Fibroblast of skin of right quadriceps (primary cell): ENCODE data around the gene SEC14L5.
"Not testable (repeated sequence)": the region's sequence is repeated elsewhere in the genome, so short reads cannot be mapped to it uniquely, and the experiment has no call there.

Experiments
- DNase-seq: peaks from one replicate; pipeline ENCODE4 v3.0.0-alpha.2; 2013

The SEC14L5 gene

DNA sequence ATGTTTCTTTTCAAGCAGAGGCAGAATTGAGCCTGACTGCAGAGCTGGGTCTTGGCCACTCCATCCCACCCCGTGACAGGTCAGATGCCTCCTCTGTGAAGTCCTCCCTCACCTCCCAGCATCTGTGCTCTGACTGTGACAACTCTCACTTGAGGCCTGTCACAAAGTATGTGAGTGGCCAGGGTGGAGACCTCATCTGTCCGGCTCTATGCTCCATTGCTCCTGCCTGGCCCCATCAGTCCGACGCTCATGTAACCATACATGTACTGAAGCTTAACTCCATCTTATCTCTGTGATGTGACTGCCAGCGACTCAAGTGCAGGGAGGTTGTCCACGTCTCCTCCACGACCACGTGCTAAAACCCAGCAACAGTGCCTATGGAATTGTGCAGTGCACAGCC, 24.7 kb upstream of the SEC14L5 start:
- no peak for DNase-seq

DNA sequence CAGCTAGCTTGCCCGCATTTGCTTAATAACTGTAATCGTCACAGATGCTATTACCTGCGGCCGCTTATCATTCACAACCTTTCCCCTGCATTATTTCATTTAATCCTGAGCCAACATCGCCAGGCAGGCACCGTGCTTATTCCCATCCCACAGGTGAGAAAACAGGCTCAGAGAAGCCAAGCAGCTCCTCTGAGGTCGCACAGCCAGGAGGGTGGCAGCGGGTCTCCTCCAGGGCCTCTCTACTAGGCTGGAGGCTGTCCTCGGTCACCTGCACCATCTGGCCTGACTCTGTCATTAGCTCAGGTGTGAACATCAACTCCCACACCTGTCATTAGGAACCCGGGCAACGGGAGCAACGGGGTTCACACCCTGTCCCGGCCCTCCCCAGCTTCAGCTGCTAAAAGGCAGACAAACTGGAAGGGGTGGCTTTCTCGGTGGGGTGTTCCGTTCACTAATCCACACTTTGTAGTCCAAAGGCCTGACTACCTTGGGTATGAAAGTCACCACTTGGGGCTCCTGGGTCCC, 24.2 kb upstream of the SEC14L5 start:
- DNase-seq, result no peak

DNA sequence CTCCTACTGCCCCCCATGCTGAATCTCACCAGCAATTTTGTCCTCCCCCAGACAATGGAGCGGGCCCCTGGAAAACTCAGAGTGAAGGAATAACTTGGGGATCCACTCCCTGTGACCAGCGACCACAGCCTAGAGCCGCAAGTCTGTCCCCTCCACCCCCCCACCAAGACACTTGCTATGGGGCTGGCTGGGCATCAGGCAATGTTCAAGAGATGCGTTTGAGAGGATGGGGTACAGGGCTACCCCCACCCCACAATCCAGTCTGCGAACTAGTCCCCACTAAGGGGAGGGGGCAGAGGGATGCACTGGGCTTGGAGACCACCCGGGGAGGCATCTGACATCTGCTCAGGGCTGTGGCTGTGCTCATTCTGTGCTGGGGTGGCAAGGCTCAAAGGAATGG, 23.5 kb upstream of the SEC14L5 start:
- DNase-seq, result no peak

DNA sequence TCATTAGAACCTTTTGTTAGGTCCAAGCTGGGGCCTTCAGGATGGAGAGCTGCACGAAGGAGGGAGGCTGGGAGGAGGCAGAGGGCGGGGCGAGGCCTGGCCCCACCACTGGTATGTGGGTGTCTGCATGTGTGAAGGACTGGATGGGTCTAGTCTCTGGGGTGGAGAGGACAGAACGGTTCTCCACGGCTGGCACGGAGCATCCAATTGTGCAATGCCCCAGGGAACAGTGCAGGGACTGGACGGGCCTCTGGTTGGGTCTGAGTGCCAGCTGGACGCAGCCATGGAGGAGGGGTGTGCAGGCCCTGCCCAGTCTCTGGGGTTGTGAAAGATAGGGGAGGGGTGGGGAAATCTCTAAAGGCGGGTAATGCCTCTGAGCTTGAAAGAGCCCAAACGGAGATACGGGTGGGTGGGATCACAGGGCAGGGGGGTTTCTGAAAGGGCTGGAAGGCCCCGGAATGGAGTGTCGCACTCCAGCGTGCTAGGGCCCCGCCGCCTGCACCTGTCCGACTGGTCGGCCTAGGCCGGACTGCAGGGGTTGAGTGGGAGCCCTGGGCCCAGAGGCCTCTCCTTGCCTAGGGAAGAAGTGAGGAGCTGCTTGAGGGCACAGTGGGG, 22.8 kb upstream of the SEC14L5 start:
- DNase-seq, result no peak

DNA sequence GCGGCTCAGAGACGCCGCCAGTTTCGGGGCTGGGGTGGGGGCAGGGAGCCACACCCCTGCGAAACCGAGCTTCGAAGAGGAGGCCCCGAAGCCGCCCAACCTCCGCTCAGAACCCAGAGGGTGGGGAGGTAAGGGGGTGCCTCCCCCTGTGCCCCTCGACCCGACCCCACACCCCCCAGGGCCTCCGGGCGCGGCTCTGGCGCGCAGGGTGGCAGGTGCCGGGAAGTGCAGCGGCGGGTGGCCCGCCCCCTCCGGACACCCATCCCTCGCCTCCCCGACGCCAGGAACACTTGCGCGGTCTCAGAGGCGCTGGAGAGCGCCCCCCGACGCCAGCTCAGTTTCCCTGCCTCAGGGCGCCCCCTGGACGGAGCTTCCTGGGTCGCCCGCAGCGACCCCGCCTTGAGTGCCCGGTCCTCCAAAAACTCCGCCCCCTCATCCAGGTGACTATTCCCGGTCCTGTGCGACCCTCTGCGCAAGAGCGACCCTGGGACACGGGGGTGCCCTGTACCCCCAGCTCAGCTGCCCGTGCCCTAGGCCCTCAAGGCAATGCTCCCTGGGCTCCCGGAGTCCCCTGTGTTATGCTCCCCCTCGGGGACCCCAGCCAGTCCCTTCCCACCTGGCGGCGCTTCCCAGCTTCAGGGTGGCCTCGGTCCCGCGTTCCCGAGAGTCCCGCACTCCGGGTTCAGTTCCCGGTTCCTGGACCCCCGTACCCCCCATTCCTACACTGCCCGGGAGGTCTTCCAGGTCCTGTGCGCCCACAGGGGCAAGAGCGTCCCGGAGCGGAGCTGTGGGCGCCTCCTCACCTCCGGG, 21.7 kb upstream of the SEC14L5 start:
- DNase-seq, result no peak

DNA sequence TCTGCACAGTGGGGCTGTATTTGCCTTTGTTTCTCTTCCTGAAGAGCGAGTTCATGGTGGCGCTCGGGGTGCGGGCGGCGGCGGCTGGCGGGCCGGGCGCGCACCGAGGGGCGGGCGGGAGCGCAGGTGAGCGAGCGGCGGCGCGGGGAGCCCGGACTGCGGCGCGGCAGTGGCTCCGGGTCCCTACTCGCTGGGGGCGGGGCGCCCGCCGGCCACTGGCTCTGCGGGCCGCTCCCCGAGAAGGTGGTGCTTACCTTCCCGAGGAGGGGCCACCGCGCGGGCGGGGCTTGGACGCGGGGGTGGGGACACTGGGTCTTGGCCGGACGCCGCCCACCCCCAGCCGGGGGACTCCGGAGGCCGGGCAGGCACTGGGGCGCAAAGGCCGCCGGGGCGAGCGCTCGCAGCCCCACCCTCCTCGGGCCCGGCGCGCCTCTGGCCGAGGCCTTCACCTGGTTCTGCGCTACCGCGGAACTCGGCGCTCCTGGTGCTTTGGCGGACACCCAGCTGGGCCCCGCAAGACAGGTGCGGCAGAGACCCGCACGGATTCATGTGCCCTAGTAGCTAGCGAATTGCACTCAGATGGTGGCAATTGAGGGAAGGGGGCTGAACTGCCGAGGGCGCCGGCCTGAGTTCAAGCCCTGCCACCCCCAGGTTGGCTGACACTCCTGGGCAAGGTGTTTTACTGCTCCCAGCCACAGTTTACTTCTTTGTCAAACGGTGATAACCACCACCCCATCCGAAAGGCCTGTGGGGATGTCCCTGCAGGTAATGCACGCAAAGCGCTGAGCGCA, 20.9 kb upstream of the SEC14L5 start, which contains the start of gene PPL:
Gene PPL (minus strand): TSS at position 158 of the 791 bp plus-strand sequence. CDS start 103 bp downstream, at position 55.
- DNase-seq, result no peak

DNA sequence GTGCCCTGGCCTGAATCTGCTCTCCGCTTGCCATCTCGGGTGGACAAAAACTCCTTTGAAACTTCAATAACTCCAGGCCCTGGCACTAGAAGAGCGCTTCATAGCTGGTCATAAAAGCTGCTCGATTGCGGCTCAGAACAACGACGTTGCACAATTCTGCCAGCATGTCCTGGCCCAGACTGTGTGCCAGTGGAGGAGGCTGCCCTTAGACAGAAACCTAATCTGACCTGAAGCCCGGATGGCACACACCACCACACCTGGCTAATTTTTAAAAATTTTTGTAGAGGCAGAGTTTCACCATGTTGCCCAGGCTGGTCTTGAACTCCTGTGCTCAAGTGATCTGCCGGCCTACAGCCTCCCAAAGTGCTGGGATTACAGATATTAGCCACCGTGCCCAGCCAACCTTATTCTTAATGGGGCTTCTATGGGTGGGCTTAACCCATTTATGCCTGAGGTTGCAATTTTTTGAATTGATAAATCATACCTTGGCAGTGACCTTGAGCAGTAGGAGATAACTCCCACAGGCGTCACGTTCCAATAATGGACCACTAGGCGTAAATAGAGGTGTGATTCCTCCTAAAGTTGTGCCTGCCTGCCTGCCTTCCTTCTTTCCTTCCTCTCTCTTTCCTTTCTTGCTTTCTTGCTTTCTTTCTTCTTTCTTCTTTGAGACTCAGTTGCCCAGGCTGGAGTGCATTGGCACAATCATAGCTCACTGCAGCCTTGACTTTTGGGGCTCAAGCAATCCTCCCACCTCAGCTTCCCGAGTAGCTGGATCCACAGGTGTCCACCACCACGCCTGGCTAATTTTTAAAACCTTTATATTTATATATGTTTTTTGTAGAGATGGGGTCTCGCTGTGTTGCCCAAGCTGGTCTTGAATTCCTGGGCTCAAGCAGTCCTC, 20.1 kb upstream of the SEC14L5 start:
- no peak for DNase-seq

DNA sequence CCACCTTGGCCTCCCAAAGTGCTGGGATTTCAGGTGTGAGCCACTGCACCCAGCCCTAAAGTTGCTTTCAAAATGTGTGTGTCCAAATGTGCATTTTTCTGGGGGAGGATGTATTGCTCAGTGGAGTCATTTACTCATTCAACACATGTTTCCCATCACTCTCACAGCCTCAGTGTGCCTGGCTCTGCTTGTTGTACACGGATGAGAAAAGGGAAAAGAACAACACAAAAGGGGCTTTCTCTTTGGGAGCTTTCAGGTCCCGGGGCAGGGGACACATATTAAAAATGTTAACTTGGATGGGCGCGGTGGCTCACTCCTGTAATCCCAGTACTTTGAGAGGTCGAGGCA, 19.5 kb upstream of the SEC14L5 start:
- DNase-seq, result peak; percentile 29

DNA sequence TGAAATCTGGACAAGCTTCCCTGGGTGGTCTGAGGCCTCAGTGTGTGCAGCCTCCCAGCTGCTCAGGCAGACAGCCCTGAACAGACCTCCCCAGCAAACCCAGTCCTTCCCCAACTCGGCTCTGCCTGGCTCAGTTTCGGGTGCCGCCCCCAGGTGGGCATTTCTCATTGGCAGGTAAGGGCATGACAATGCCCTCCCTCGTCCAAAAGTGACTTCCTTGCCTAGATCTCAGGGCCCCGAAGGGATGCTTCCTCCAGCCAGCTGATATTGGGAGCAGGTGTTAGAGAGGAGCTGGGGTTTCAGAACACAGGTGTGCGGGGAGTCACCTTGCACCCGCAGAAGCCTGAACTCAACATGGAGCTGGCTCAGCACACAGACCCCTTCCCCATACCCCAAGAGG, 17.4 kb upstream of the SEC14L5 start:
- DNase-seq, result no peak

DNA sequence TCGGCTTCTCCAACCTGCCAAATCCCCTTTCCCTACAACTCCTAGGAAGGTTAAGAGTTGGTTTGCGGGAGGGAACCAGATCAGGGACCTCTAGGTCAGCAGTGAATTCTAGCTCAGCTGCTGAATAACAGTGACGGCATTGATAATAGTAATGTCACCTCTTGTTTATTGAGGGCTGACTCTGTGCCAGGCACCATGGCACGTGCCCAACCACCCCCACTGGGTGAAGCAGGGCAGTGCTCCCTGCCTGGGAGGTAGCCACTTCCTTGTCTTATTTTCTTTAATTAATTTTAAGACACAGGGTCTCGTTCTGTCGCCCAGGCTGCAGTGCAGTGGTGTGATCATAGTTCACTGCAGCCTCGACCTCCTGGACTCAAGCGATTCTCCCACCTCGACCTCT, 15.6 kb upstream of the SEC14L5 start:
- no peak for DNase-seq

DNA sequence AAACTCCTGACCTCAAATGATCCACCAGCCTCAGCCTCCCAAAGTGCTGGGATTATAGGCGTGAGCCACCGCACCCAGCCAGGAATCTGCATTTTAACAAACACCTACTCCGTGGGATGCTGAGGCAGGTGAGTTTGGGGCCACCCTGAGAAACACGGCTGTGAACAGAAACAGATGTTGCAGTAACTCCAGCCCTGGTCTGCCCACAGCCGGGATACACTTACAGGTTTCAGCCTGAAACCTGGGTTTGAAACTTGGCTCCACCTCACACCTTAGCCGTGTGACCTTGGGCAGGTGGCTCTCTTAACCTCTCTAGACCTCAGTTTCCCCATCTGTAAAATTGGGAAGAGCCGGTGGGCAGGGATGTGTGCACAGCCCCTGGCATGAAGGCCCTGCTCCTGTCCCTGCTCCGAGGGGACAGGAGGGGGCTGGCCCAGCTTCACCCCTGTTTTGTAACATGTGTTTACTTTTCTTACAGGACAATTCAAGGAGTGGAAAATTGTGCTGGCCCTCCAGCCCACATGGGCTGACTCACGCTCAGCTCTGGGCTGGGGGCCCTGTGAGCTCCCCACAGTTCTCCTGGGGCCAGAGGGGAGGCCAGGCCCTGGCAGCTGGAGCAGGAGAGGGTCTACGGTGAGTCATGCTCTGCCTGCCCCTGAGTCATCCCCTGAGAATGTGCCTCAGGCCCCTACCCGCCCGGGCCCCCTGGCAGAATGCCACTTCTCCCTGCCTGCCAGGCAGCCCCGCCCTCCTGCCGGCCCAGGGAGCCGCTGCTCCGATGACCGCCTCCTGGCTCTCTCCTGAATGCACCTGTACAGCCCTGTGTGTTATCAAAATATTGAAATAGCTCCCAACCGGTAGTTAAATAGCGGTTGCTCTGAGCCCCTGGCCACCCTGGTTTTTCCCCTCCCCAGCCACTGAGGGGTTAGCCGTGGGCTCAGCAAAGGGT, 13.5 kb upstream of the SEC14L5 start:
- DNase-seq, result peak; percentile 97

DNA sequence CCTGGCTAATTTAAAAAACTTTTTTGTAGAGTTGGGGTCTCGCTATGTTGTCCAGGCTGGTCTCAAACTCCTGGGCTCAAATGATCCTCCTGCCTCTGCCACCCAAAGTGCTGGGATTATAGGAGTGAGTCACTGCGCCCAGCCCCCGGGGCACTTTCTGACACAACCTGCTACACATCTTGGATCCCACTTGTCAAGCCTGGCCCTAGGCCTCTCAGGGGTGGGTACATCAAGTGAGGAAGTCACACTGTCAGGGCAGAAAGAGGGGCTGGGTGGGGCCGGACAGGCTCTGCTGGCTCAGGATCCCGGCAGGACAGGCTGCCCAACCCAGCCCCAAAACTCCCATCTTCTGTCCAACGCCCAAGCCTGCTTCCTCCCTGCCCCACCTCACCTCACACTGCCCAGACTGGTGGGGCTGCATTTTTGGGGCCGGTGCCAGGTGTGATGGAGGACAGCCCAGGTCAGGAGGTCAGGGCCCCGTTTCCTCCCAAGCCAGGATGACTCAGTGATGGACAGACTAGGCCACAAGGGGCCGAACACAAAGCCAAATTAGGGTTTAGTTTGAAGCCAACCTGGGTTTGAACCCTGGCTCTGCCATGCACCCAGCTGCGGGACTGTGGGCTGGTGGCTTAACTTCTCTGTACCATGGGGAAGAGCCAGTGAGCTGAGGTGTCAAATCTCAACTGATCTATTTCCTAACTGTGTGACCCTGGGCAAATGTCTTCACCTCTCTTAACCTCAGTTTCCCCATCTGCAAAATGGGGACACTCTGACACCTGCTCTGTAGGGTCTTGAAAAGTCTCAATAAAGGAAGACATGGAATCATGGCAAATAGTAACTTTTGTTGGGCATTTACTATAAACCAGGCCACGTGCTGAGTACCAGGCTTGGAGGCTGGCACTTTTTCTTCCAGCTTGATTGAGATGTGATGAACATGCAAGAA, 12.3 kb upstream of the SEC14L5 start:
- DNase-seq, result no peak

DNA sequence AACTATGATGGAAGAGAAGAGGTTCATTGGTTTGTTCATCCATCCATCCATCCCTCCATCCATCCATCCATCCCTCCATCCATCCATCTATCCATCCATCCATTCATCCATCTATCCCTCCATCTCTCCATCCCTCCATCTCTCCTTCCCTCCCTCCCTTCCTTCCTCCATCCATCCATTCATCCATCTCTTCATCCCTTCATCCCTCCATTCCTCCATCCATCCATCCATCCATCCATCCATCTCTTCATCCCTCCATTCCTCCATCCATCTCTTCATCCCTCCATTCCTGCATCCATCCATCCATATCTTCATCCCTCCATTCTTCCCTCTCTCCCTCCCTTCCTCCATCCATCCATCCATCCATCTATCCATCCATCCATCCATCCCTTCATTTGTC, 11.2 kb upstream of the SEC14L5 start:
- no peak for DNase-seq

DNA sequence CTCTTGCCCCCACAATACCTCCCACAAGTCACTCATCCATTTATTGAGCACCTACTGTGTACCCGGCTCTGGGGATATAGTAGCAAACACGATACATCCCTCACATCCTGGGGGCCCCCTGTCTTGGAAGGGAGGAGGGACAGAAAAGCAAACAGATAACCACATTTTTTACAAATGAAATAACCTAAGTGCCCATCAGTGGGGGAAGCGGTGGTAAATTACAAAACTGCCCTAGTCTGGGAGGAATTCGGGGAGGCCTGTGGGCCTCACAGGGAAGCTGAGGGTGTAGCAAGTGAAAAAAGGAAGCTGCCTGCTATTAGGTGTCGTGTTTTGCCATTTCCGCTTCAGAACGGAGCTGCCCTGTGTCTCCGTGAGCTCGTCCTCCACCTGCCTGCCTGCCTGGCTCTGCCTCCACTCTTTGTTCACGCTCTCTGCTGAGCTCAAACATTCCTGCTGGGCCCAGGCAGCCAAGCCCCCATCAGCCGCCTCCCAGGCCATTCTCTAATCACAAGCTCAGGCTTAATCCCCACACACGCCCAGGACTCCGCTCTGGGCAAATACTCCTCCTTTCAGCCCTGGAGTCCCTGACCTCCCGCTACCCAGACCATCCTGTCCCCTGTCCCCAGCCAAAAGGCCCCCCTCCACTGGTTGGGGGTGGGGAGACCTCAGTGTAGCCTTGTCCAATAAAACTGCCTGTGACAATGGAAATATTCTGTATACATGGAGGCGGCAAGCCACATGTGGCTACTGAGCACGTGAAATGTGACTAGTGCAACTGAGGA, 10.2 kb upstream of the SEC14L5 start:
- DNase-seq, result peak; percentile 20

DNA sequence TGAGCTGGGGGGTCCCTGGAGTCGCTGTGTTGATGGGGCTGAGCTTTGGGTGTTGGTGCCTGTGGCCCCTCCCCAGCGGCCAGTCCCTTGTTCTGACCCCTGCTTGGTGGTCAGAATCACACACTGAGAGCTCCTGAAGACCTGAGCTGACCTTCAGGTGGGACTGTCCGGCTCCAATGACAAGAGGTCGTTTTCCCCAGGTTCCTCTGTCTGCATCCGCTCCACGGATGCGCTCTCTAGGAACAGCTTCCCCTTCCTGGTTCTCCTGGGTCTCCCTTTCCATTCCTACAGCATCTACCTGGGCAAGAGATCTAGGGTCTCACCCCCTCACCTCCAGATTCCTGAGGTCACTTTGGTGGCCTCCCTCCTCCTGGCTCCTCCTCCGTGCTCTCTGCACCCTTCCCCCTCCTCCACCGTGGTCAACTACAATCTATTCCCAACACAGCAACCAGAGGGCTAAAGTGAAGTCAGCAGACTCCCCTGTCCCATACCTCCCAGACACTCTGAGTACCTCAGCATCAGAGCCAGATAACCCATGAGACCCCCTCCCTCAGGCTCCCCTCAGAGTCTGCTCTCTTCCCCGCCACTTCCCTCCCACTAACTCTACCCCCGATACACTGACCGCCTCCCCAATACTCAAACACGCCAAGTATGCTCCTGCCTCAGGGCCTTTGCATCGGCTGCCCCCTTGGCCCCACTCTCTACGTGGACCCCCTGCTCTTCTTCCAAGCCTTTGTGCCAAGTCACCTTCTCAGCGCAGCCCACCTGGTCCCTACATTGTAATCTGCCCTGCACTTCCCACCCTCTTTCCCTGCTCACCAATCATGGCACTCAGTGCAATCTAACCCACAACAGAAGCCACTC, 9.0 kb upstream of the SEC14L5 start:
- no peak for DNase-seq

DNA sequence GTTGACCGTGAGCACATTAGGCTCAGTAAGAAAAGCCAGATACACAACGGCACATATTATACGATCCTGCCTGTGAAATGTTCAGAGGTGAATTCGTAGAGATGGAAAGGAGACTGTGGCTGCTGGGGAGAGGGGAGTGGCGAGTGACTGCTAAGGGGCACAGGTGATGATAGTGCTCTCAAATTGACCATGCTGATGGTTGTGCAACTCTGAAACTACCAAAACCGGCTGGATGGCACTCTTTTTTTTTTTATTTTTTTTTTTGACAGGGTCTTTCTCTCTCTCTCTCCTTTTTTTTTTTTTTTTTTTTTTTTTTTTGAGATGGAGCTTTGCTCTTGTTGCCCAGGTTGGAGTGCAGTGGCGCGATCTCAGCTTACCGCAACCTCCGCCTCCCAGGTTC, 8.1 kb upstream of the SEC14L5 start:
- no peak for DNase-seq

DNA sequence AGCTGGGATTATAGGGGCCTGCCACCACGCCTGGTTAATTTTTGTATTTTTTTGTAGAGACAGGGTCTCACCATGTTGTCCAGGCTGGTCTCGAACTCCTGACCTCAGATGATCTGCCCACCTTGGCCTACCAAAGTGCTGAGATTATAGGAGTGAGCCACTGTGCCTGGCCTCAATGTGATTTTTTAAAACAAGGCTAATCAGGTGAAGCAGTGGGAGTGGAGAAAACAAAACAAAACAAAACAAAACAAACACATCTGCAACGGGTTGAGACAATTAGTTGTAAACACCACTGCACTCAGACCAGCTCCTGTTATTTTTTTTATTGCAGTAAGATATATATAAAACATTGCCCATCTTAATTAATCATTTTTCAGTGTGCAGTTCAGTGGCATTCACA, 6.5 kb upstream of the SEC14L5 start:
- not testable (repeated sequence) for DNase-seq

DNA sequence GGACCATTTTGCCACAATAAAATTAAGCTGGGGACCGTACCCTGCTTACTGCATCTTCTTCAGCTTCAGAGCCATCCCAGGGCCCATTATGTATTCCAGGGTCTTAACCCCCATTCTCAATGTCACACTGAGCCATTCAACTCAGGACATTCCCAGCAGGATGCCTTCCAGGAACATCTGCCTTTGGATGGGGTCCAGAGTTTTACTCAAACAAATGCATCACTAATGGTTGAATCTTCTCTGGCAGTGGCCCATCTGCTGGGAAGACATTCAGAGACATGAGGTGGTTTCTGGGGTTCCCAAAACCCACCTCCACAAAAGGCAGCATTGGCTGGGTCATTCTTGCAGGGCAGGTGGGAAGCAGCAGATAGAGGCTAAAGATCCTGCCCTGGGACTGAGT, 3.4 kb upstream of the SEC14L5 start:
- DNase-seq, result peak; percentile 15

DNA sequence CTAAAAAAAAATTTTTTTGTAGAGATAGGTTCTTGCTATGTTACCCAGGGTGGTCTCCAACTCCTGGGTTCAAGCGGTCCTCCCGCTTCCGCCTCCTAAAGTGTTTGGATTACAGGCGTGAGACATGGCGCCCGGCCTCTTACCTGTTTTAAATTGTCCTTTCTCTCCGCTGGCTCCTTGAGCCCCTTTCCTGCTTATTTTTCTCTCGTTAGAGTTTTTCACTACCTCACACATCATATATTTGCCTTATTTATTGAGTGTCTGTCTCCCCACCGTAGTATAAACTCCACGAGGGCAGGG, 760 bp upstream of the SEC14L5 start:
- no peak for DNase-seq
